GM18858 (cell line): ENCODE data around the gene IQSEC3.

Source experiments
- ATAC-seq: cut with Tn5 transposase; IDR thresholded peaks from one replicate; pipeline ENCODE4 v1.9.1; 2021; ENCODE audit not compliant: unreplicated experiment

IQSEC3 gene

DNA sequence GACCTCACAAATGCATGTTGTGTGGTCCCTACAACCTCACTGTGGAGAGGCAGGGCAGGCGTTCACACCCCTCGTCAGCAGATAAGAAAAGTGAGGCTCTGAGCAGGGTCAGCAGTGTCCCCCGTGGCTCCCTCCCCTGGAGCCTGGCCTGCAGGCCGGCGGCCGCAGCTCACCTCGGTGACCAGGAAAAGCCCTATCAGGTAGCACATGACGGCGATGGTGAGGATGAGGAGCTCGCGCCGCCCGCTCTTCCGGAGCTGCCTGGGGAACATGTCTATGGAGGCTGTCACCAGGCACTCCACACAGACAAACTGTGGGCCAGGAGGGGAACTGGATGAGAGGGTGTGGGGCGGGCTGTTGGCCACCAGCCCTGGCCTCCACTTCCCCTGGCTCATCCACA is 129.4 kb downstream of the IQSEC3 start:
- ATAC-seq, result no peak

- no peak for ATAC-seq
Observed at GRCh38 chr12:196436-196835, 129.9 kb downstream of the IQSEC3 start.

- ATAC-seq, result no peak
Observed at GRCh38 chr12:197347-197746, 130.8 kb downstream of the IQSEC3 start.

DNA sequence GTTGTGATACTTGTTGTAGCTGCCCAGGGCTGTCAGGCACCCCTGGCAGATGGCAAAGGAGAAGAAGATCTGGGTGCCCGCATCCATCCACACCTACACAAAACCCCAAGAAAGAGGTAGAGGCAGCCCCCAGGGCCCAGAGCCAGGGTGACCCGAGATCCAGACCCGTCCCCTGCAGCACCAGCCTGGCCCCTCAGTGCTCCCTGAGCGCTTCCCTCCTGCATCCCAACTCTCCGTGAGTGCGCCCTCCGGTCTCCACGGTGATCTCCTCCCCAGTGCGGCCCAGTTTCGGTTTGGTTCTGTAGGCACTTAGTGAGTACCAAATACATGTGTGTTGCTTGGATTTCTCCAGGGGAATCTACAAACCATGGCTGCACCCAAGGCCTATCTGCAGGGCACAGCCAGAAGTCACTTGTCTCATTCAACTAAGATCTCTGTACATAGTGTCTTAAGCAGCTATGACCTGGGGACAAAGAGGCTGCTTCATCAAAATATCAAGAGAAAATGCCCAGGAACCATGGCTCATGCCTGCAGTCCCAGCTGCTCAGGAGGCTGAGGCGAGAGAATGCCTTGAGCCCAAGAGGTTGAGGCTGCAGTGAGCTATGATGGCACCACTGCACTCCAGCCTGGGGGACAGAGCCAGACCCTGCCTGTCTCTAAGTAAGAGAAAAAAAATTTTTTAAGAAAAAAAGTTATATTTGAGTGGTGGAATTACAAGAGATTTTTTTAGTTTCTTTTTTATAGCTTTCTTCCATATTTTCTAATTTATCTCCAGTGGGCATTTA is 131.5 kb downstream of the IQSEC3 start:
- ATAC-seq, result no peak

GRCh38 chr12:198705-199104 is 132.1 kb downstream of the IQSEC3 start:
- no peak for ATAC-seq

GRCh38 chr12:201361-201760 is 134.8 kb downstream of the IQSEC3 start:
- ATAC-seq, result no peak

DNA sequence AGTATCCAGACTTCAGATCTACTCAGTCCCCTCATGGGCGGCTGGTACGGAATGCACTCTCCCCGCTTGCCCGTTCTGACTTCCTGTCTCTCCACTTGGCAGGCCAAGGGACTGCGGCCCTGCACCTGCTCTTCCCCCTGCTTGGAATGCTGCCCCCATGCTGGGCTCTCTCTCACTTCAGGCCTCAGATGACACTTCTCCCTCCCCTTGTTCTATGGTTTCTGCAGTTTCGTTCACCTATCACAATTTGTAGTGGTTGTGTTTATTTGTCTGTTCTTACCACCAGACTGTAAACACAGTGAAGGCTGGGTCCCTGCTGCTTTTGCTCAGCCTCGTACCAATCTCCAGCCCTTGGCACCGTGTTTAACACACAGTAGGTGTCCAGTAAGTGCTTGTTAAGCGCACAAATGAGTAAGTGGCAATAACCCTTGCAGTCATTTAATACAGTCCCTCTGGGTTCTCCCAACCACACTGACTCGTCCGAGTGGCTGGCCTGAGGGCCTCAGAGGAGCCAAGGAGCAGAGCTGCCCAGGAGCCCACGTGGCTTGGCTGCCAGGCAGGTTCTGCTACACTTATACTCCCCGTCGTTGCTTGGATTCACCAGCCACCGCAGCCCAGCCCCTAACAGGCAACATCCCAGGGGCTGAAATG is 135.6 kb downstream of the IQSEC3 start:
- ATAC-seq, result no peak

DNA sequence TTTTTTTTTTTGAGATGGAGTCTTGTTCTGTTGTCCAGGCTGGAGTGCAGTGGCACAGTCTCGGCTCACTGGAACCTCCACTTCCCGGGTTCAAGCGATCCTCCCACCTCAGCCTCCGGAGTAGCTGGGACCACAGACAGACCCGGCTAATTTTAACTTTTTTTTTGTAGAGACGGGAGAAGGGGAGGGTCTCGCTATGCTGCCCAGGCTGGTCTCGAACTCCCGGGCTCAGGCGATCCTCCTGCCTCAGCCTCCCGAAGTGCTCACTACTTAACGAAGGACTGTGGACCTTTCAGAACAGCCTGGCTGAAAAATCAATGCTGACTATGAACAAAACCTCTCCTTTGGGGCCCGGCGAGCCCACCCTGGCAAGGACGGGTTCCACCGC is 136.5 kb downstream of the IQSEC3 start:
- ATAC-seq, result no peak

DNA sequence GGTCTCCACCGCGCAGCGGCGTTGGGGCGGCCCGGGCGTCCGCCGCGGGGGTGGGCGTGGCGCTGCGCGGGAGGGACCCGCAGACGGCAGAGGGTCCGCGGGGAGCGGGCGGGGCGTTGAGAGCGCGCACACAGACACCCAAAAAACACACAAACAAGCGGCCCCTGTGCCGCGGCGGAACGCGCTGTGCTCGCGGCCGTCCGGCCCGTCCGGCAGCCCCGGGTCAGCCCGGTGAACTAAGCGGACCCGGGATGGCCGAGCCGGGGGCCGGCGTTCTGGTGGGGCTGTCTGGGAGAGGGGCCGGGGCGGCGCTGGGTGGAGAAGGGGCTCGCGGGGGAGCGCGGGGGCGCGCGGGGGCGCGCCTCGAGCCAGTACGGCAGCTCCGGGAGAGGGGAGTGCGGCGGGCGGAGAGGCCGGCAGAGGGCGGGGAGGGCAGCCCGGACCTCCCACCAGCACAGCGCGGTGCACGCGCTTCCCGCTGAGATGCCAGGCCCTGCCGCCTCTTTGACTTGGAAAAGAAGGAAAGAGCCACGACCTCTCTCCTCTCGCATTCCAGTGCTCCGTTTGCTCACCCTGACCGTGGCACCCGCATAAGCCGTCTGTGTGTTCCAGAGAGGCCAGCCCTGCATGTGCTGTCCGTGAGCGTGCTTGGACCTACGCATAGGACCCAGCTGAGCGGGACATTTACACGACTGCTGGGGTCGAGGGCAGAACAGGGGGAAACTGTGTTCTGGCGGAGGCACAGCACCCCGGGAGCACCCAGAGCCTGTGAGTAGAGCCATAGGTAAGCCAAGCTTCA is 137.1 kb downstream of the IQSEC3 start:
- ATAC-seq, result no peak

- ATAC-seq, result no peak
Observed at GRCh38 chr12:204261-204678, 137.7 kb downstream of the IQSEC3 start.

GRCh38 chr12:205026-205425 is 138.5 kb downstream of the IQSEC3 start:
- ATAC-seq, result no peak

- ATAC-seq, result no peak
Observed at GRCh38 chr12:206746-207440, 140.3 kb downstream of the IQSEC3 start.

GRCh38 chr12:207804-208203 is 141.2 kb downstream of the IQSEC3 start:
- no peak for ATAC-seq

- ATAC-seq, result no peak
Observed at GRCh38 chr12:208813-209212, 142.2 kb downstream of the IQSEC3 start.

DNA sequence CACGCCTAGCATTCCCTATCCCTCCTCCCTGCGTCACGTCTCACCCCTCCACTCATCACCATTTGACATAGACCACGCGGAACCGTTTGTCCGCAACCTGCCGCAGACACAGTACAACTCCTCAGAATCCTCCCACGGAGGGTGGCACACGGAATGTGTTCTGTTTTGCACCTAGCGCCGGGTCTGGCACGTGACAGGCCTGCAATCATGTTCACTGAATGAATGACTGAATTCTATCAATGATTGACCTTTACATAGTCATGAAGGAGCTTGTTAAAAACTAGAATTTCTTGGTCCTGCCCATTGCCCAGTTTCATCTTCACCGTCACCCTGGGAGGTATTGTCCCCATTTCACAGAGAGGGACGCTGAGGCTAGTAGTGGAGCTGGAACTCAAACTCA is 142.7 kb downstream of the IQSEC3 start:
- ATAC-seq, result no peak

DNA sequence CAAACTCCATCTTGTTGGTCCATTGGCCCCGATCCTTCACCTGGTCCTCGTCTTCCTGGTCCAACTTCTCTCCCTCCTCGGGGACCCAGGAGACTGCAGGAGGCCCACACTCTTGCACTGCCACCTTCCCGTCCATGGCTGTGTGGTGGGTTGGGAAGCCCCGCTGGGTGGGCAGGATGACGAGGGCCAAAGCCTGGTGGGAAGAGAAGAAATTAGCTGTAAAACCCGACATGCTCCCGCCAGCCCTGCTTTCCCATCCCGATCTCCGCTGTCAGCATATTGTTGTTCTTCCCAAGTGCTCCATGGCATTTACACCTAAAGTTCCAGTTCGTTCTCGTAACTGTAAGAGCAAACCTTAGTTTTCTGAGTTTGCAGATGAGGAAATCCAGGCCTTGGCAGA is 143.3 kb downstream of the IQSEC3 start:
- no peak for ATAC-seq

DNA sequence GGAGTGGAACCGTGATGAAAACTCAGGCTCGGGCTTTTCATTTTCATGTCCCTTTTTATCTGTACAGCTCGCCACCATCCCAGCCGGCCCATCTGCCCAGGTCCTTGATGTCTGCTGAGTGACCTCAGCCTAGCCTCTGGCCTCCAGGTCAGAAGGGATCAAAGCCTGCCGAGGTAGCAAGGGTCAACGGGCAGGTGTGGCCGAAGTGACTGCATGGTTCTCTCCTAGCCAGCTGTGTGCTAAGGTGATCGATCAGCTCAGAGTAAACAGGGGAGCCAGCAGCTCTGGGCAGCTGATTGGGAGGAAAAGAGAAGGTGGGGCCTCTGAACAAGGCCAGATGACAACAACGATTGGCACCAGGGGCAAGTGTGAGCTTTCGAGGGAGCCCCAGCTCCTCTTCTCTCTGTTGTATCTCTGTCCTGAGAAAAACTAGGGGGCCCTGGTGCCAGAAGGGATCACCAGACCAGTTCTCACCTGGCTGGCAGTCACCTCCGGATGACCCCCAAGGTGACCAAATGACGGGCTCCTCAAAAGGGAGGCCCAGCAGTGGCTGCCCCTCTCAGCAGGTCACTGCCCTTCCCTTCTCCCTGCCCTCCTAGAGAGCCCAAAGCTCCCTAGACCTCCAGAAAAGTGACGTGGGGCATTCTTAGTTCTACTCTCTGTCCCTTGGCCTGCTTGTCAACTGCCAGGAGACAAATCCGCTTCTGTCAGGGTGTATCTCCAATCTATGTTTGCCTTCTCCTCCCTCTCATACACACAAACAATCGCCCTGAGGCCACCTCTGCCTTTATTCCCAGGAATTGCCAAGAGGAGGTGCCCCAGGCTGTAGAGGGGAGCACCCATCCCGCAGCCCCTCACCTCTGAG is 143.9 kb downstream of the IQSEC3 start:
- no peak for ATAC-seq

DNA sequence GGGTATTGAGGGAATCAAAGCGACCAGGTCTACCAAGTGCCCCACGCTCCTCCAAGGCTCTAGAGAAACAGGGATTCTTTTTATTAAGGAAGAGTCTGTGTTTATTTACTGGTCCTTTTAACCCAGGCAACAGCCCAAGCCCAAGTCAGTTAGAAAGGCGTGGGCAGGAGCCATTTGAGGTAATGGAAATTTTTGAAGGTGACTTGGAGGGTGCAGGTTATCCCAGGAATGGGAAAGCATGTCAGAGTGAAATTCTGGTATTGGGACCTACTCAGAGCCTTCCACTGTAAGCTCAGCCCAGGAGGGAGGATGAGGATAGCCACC is 144.5 kb downstream of the IQSEC3 start:
- no peak for ATAC-seq

- ATAC-seq, result no peak
Observed at GRCh38 chr12:211639-212414, 145.3 kb downstream of the IQSEC3 start.

- ATAC-seq, result no peak
Observed at GRCh38 chr12:212415-212714, 145.8 kb downstream of the IQSEC3 start.
